Measurements from ENCODE around the gene ASTL.

DNA sequence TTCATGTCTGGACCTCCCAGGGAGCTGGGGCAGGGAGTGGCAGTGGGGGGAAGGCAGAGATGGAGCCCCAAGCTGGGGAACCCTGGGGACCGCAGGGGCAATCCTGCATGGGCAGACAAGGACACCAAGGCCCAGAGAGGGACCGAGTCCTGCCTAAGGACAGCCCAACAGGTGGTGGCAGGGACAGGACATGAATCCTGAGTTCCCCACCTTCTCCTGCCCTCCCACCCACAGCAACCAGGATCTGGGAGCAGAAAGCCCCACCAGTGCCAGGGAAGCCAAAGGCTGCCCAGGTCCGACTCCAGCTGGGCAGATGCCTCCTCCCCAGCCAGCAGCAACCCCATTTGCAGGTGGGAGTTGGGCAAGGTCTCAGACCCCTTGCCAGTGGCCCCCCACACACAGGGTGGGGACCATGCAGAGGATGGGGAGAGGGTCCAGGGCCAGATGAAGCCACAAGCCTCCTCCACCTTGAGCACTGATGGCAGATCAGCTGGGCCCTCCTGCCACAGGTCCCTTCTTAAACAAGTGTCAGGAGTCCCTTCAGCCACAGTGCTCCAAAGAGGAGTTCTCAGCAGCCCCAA lies 28.3 kb downstream of the ASTL start:
- TF ChIP-seq POLR2A (IDR thresholded peaks at IDR 0.05), result no peak
- no peak for TF ChIP-seq POLR2AphosphoS5 (IDR thresholded peaks at IDR 0.05)
- TF ChIP-seq CTCF (IDR thresholded peaks at IDR 0.05), result no peak
- no peak for TF ChIP-seq EP300 (IDR thresholded peaks at IDR 0.05)
